Occipital lobe (tissue), 2 donors: Measurements from ENCODE around the gene COBL. TPM values are rescaled to one million over a fixed set of nuclear protein-coding genes. Genes with fewer than 3 reads are reported as not detected.
A peak's percentile ranks its signal among the peaks of the same experiment; 100 is the strongest.

ENCODE experiments used
- DNase-seq: peaks from one replicate; lab custom pipeline; 2025; lab: John Stamatoyannopoulos, UW
- total RNA-seq: library from RNA; depleted of rRNA; stranded (reverse); fragments of >200 nt; gene quantifications from one replicate; pipeline ENCODE4 v1.2.3, GENCODE V29; 2014

COBL gene
- 6.4 TPM for total RNA-seq

GRCh38 chr7:51316666-51317581 is at the start of gene COBL:
Gene COBL, minus strand, starts transcription at chr7:51316809. Its CDS starts 176 bp downstream, at chr7:51316633.
- DNase-seq = peak; percentile 35

GRCh38 chr7:51366172-51366728 is 49.6 kb upstream of the COBL start:
- DNase-seq = no peak

GRCh38 chr7:51357821-51358220 is 41.2 kb upstream of the COBL start:
- no peak for DNase-seq

- no peak for DNase-seq
Observed at GRCh38 chr7:51356849-51357516, 40.4 kb upstream of the COBL start.

- DNase-seq = no peak
Observed at GRCh38 chr7:51354897-51355296, 38.3 kb upstream of the COBL start.

GRCh38 chr7:51354434-51354833 is 37.8 kb upstream of the COBL start:
- no peak for DNase-seq

- no peak for DNase-seq
Observed at GRCh38 chr7:51352174-51353100, 35.8 kb upstream of the COBL start.

GRCh38 chr7:51351661-51352060 is 35.1 kb upstream of the COBL start:
- DNase-seq = no peak

- DNase-seq = no peak
Observed at GRCh38 chr7:51350546-51350896, 33.9 kb upstream of the COBL start.

GRCh38 chr7:51349820-51350545 is 33.4 kb upstream of the COBL start:
- no peak for DNase-seq

- no peak for DNase-seq
Observed at GRCh38 chr7:51346126-51346525, 29.5 kb upstream of the COBL start.

- no peak for DNase-seq
Observed at GRCh38 chr7:51344406-51345138, 28.0 kb upstream of the COBL start.

GRCh38 chr7:51340936-51341335 is 24.3 kb upstream of the COBL start:
- no peak for DNase-seq

GRCh38 chr7:51340029-51340838 is 23.6 kb upstream of the COBL start:
- DNase-seq = no peak

GRCh38 chr7:51335057-51335456 is 18.4 kb upstream of the COBL start:
- DNase-seq = no peak

GRCh38 chr7:51329696-51330263 is 13.2 kb upstream of the COBL start:
- no peak for DNase-seq

GRCh38 chr7:51328351-51328801 is 11.8 kb upstream of the COBL start:
- no peak for DNase-seq

GRCh38 chr7:51327287-51327717 is 10.7 kb upstream of the COBL start:
- no peak for DNase-seq
